ENCODE results near the gene SLCO3A1.

SLCO3A1 gene

DNA sequence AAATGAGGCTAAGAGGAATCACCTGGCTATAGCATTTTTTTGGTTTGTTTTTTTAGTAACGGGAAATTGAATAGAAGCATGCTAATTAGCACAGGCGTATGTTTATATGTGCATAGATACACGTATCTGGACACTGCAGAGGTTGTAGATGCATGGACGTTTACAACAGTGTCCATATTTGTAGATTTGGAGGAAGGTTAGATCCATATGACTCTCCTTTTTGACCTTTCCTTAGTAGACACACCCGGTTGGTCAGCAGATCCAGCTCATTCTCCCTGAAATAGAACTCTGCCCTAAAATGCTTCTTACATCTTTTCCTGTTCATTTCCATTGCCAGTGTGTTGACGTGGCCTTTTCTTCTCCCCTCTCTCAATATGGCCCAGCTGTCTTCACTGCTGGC is 60.1 kb downstream of the SLCO3A1 start:
- CTCF ChIA-PET: no interaction called here
- no peak overlapping the region for H3K4me3 ChIP-seq (ENCODE audit: low read depth, low read length)
- TF ChIP-seq, protein P1, sequence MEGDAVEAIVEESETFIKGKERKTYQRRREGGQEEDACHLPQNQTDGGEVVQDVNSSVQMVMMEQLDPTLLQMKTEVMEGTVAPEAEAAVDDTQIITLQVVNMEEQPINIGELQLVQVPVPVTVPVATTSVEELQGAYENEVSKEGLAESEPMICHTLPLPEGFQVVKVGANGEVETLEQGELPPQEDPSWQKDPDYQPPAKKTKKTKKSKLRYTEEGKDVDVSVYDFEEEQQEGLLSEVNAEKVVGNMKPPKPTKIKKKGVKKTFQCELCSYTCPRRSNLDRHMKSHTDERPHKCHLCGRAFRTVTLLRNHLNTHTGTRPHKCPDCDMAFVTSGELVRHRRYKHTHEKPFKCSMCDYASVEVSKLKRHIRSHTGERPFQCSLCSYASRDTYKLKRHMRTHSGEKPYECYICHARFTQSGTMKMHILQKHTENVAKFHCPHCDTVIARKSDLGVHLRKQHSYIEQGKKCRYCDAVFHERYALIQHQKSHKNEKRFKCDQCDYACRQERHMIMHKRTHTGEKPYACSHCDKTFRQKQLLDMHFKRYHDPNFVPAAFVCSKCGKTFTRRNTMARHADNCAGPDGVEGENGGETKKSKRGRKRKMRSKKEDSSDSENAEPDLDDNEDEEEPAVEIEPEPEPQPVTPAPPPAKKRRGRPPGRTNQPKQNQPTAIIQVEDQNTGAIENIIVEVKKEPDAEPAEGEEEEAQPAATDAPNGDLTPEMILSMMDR (IDR thresholded peaks at IDR 0.05; ENCODE audit: insufficient read depth, low read length, missing control alignments): no peak
- POLR2A ChIA-PET: no interaction called here
- DNase-seq (ENCODE audit: low read depth, low spot score): no peak

DNA sequence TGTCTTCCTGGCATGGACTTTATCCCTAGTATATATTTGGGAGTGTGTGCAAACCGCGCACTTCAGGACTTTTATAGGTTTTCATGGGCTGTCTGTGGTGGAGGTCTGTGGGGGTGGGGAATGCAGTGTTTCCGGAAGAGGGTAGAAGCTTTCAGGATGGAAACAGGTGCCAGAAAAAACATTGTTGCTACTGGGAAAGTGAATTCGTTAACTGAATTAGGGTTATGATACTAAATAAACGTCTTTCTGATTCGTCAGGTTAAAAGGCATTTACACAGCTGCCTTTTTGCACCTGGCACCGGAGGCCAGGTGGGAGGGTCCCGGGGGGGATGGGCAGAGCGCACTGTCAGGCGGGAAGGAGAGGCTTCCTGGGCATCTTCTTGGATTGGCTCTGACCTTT is 62.1 kb downstream of the SLCO3A1 start:
- H3K4me3 ChIP-seq (ENCODE audit: low read depth, low read length): no peak overlapping the region
- CTCF ChIA-PET: no interaction called here
- POLR2A ChIA-PET: no interaction called here
- no peak for DNase-seq (ENCODE audit: low read depth, low spot score)
- TF ChIP-seq, protein P1 (IDR thresholded peaks at IDR 0.05; ENCODE audit: insufficient read depth, low read length, missing control alignments): no peak

DNA sequence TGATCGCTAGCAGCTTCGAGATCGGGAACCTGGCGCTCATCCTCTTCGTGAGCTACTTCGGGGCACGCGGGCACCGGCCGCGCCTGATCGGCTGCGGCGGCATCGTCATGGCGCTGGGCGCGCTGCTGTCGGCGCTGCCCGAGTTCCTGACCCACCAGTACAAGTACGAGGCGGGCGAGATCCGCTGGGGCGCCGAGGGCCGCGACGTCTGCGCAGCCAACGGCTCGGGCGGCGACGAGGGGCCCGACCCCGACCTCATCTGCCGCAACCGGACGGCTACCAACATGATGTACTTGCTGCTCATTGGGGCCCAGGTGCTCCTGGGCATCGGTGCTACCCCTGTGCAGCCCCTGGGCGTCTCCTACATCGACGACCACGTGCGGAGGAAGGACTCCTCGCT is 62.5 kb downstream of the SLCO3A1 start:
- TF ChIP-seq, protein P1 (IDR thresholded peaks at IDR 0.05; ENCODE audit: insufficient read depth, low read length, missing control alignments): no peak
- ChIA-PET POLR2A (no interaction called here), CTCF (no interaction called here)
- DNase-seq (ENCODE audit: low read depth, low spot score): no peak
- no peak overlapping the region for H3K4me3 ChIP-seq (ENCODE audit: low read depth, low read length)

DNA sequence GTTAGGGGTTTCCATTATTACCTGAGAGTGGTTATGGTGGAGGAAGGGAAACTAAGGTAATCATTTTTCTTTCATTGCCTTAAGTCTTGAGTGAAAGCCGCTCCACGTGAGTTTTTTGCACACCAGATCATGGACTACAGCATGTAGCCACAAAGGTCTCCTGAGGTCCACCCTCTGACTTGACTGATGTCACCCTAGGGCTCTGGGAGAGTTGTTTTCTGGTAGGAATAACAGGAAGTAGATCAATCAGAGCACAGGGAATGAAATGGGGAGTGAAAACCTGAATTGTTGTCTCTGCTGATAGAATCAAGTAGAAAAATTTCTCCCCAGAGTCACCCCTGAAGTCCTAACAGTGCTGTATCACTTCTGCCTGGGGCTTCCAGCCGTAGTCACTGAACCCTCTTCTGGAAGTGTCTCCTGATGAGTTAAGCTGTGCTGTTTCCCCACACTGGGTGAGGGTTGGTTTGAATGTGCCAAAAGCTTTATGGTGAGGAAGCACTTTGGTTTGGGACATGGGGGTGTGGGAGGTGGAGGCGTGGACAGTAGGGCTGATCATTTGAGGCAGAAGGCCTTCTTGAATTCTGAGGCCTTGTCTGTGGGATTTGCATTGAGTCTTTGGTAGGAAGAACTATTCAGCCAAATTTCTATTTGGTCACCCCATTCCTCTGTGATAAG is 64.3 kb downstream of the SLCO3A1 start:
- ChIA-PET POLR2A (no interaction called here), CTCF (interaction anchor here (1.6 kb wide), 1 partner anchor 67 kb away, joined by 5 read pairs; no protein-coding TSS in a partner anchor)

DNA sequence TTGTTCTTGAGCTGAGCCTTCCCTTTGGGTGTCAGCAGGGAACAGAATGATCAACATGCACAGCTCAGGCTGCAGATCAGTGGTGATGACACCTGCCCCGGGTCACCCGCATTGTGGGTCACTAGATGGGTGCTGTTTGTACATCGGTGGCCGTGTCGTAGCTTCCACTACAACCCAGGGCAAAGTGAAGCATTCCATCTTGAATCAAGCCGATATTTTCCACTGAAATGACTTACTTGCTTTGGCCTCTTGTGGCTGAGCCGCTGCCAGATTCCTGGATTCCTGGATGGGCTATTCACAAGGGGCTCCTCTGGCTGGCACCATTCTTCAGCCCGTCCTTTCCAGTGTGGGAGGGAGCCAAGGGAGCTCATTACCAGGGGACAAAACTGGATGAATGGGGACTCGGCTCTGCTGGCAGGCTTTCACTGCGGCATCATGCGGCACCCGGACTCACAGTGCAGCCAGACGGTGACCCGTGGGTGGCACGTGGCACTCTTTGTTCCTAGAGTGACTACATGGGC is 65.6 kb downstream of the SLCO3A1 start:
- POLR2A ChIA-PET: no interaction called here
- no peak overlapping the region for H3K4me3 ChIP-seq (ENCODE audit: low read depth, low read length)
- TF ChIP-seq, protein P1 (IDR thresholded peaks at IDR 0.05; ENCODE audit: insufficient read depth, low read length, missing control alignments): no peak
- CTCF ChIA-PET: interaction anchor here (1.6 kb wide), 1 partner anchor 69 kb away, joined by 5 read pairs; no protein-coding TSS in a partner anchor
- DNase-seq (ENCODE audit: low read depth, low spot score): no peak

More for the DNA sequence above, 64.3 kb downstream of the SLCO3A1 start:
- TF ChIP-seq, protein P1 (IDR thresholded peaks at IDR 0.05; ENCODE audit: insufficient read depth, low read length, missing control alignments): no peak
- no peak overlapping the region for H3K4me3 ChIP-seq (ENCODE audit: low read depth, low read length)
- DNase-seq (ENCODE audit: low read depth, low spot score): no peak

DNA sequence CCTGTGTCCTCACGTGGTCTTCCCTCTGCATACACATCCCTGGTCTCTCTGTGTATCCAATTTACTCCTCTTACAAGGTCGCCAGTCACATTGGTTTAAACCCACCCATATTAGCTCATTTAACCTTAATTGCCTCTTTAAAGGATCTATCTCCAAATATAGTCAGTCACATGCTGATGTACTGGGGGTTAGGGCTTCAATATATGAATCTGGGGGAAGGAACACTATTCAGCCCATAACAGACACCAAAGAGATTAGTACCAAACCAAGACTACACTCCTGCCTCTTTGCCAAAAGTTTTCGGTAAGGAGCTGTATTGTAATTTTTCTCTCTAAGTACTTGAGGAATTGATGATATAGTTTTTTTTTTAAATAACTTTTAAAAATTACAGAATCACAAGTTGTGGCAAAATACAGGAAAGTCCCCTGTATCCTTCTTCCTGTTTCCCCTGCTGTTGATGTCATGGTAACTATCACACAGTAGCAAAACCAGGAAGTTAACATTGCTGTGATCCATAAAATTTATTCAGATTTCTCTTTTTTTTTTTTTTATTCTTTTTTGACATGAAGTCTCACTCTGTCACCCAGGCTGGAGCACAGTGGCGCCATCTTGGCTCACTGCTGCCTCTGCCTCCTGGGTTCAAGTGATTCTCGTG is 67.8 kb downstream of the SLCO3A1 start:
- no peak for DNase-seq (ENCODE audit: low read depth, low spot score)
- TF ChIP-seq, protein P1 (IDR thresholded peaks at IDR 0.05; ENCODE audit: insufficient read depth, low read length, missing control alignments): no peak
- ChIA-PET POLR2A (no interaction called here), CTCF (interaction anchor here (0.6 kb wide), 1 partner anchor 254 kb away, joined by 3 read pairs; no protein-coding TSS in a partner anchor)
- no peak overlapping the region for H3K4me3 ChIP-seq (ENCODE audit: low read depth, low read length)

Data from AG04449 (cell line).